AG04450 (cell line): ENCODE data around the gene CCDC86. TPM values are rescaled to one million over a fixed set of nuclear protein-coding genes. Genes with fewer than 3 reads are reported as not detected.

Experiments
- CTCF ChIA-PET: fragments of 300-600, 350-600 bp; formaldehyde crosslinking; extraction: SDS; loops from one replicate; lab custom pipeline; 2022; ENCODE audit warnings: antibody characterized with exemption, inconsistent platforms; lab: Charles Lee
- POLR2A ChIA-PET: fragments of 350-600 bp; formaldehyde crosslinking; extraction: SDS; loops from one replicate; lab custom pipeline; 2021; ENCODE audit warnings: antibody characterized with exemption, inconsistent platforms; lab: Yijun Ruan, JAX
- DNase-seq: peaks from one replicate; pipeline ENCODE4 v3.0.0-alpha.2; 2011; ENCODE audit warnings: low read depth, low spot score
- H3K27ac ChIP-seq: one replicate; pipeline ENCODE4 v1.5.1; 2012; ENCODE audit warnings: low read depth, low read length, control low read depth
- H3K27me3 ChIP-seq: one replicate; pipeline ENCODE4 v1.6.0; 2012; ENCODE audit warnings: low read length; ENCODE audit not compliant: control insufficient read depth, insufficient read depth
- H3K4me3 ChIP-seq: 2 replicates; pipeline ENCODE4 v1.5.1; 2011; ENCODE audit warnings: mild to moderate bottlenecking, low read depth, low read length, control low read depth
- H3K9me3 ChIP-seq: 2 replicates; pipeline ENCODE4 v1.5.1; 2012; ENCODE audit warnings: low read length; ENCODE audit not compliant: control insufficient read depth, insufficient read depth
- polyA plus RNA-seq: library from polyadenylated mRNA; depleted of rRNA; stranded (reverse); fragments of >200 nt; gene quantifications from 2 replicates; pipeline ENCODE4 v1.2.3, GENCODE V29; 2011
- TF ChIP-seq, protein P1 (sequence below): IDR thresholded peaks from 2 replicates; pipeline ENCODE4 v1.5.1; 2011; ENCODE audit warnings: low read depth, low read length, control low read depth, inconsistent platforms

Gene CCDC86
- polyA plus RNA-seq, 1 experiment: 15.2 TPM

DNA sequence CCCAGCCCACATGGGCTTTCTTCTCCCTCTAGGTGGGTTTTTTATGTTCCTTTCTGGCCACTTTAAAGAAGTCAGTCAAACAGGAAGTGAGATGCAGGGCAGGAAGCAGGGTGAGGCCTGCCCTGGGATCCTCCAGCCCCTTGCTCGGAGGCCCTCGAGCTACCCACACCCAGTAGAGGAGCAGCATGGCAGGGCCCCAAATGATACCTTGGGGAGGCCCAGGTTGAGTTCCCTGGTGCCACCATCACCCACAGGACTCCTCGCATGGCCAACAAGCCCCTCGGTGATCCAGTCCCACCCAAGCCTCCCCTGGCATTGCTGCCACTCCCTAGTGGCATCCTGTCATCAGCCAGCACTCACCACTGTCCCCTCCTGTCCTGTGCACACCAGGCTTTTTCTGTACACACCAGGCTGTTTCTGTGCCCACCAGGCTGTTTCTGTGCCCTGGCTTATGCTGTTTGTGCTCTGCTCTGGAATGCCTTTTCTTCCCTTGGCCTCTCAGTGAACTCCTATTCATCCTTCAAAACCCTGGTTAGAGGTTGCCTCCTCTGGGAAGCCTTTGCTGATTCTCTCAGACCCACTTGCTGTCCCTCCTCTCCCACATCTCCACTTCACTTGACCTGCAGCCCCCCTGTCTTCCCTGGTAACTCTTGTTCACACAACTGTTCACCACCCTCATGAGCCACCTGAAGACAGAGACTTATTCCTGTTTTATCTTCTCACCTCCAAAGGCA is 17.0 kb downstream of the CCDC86 start:
- Histone ChIP-seq H3K4me3 (no peak overlapping the region), H3K27ac (no peak overlapping the region), H3K27me3 (peaks cover 5% of the 10 kb centered on the region), H3K9me3 (no peaks in the 10 kb centered on the region)
- TF ChIP-seq, protein P1, sequence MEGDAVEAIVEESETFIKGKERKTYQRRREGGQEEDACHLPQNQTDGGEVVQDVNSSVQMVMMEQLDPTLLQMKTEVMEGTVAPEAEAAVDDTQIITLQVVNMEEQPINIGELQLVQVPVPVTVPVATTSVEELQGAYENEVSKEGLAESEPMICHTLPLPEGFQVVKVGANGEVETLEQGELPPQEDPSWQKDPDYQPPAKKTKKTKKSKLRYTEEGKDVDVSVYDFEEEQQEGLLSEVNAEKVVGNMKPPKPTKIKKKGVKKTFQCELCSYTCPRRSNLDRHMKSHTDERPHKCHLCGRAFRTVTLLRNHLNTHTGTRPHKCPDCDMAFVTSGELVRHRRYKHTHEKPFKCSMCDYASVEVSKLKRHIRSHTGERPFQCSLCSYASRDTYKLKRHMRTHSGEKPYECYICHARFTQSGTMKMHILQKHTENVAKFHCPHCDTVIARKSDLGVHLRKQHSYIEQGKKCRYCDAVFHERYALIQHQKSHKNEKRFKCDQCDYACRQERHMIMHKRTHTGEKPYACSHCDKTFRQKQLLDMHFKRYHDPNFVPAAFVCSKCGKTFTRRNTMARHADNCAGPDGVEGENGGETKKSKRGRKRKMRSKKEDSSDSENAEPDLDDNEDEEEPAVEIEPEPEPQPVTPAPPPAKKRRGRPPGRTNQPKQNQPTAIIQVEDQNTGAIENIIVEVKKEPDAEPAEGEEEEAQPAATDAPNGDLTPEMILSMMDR: no peak
- no peak for DNase-seq
- ChIA-PET POLR2A (no interaction called here), CTCF (no interaction called here)

DNA sequence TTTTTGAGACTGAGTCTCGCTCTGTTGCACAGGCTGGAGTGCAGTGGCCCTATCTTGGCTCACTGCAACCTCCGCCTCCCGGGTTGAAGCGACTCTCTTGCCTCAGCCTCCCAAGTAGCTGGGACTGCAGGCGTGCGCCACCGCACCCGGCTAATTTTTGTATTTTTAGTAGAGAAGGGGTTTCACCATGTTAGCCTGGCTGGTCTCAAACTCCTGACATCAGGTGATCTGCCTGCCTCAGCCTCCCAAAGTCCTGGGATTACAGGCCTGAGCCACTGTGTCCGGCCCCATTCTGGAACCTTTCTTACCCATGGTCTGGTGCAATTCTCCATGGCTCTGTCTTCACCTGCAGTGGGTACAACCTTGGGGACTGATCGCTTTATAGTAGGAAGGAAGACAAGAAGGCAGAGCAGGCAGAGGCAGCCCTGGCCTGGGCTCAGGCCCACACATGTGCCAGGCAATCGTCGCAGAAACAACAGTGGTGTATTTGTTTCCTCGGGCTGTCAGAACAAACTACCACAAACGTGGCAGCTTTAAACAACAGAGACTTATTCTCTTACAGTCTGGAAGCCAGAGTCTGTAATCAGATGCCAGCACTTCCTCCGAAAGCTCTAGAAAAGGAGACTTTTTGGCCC is 17.8 kb downstream of the CCDC86 start:
- no peak for DNase-seq
- TF ChIP-seq, protein P1: no peak
- POLR2A ChIA-PET: no interaction called here
- CTCF ChIA-PET: interaction anchor here (1.1 kb wide), 1 partner anchor 40 kb away, joined by 4 read pairs; no protein-coding TSS in a partner anchor
- H3K27me3 ChIP-seq: peaks cover 7% of the 10 kb centered on the region
- H3K27ac ChIP-seq: no peak overlapping the region
- no peaks in the 10 kb centered on the region for H3K9me3 ChIP-seq
- no peak overlapping the region for H3K4me3 ChIP-seq

DNA sequence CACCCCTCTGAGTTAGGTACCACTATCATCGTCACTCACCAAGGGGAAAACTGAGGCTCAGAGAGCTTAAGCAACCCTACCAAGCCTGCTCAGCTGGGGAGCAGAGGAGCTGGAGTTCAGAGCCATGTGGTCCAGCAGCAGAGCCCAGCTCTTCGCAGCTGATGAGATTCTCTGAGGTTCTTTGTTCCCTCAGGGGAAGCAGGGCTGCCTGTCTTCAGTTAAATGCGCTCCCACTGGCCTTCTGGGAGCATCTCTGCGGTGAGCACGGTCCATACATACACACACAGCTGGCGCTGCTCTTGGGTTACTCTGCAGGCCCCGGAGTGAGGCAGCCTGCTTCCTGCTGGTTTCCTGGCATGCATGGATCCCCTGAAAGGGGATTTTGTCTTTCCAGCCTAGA is 19.0 kb downstream of the CCDC86 start:
- H3K27me3 ChIP-seq: peaks cover 8% of the 10 kb centered on the region
- CTCF ChIA-PET: interaction anchor here (0.6 to 1.3 kb wide), 3 partner anchors 11 to 51 kb away, joined by 3 to 6 read pairs (median 4); no protein-coding TSS in a partner anchor
- H3K4me3 ChIP-seq: no peak overlapping the region
- POLR2A ChIA-PET: interaction anchor here (0.7 kb wide), 1 partner anchor 12 kb away, joined by 7 read pairs; no protein-coding TSS in a partner anchor
- no peaks in the 10 kb centered on the region for H3K9me3 ChIP-seq
- H3K27ac ChIP-seq: no peak overlapping the region
- no peak for DNase-seq
- TF ChIP-seq, protein P1: no peak

DNA sequence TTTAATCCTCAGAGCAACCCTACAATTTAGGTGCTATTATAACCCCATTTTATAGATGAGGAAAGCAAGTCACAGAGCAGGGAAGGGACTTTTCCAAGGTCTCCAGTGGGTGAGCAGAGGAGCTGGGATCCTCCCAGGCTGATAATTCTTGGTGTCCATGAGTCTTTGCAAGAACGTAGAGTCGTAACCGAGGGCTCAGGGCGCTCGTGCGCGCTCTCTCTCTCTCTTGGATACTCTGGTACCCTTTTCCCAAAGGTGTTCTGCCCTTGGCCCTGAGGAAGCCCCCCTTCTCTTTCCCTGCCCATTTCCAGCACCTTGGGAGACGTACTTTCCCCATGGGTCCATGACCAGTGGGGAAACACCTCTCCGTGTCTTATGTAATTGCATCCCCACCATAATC is 20.3 kb downstream of the CCDC86 start:
- DNase-seq: no peak
- POLR2A ChIA-PET: no interaction called here
- TF ChIP-seq, protein P1: no peak
- H3K4me3 ChIP-seq: no peak overlapping the region
- CTCF ChIA-PET: no interaction called here
- H3K9me3 ChIP-seq: no peaks in the 10 kb centered on the region
- H3K27ac ChIP-seq: no peak overlapping the region
- peaks cover 8% of the 10 kb centered on the region for H3K27me3 ChIP-seq
